Measurements from ENCODE around the gene ZP3.
"Not testable (repeated sequence)": the region's sequence is repeated elsewhere in the genome, so short reads cannot be mapped to it uniquely, and the experiment has no call there.

Gene ZP3

DNA sequence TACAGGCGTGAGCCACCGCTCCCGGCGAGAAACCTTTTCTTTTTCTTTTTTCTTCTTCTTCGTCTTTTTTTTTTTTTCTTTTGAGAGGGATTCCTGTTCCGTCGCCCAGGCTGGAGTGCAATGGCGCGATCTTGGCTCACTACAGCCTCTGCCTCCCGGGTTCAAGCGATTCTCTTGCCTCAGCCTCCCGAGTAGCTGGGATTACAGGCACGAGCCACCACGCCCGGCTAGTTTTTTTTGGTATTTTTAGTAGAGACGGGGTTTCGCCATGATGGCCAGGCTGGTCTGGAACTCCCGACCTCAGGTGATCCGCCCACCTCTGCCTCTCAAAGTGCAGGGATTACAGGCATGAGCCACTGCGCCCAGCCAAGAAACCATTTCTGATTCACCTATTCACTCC, 36.0 kb downstream of the ZP3 start:
- H3K9me3 Mint-ChIP-seq, H3K36me3 Mint-ChIP-seq, H3K27ac Mint-ChIP-seq, H3K27me3 Mint-ChIP-seq, H3K4me3 Mint-ChIP-seq: not testable (repeated sequence)
- peaks cover 11% of the 10 kb centered on the region for H3K4me1 Mint-ChIP-seq

- H3K27ac Mint-ChIP-seq, H3K9me3 Mint-ChIP-seq, H3K27me3 Mint-ChIP-seq, H3K36me3 Mint-ChIP-seq: not testable (repeated sequence)
- Mint-ChIP-seq H3K4me3 (peak within 1 kb of the TSS; percentile 57), H3K4me1 (peaks cover 11% of the 10 kb centered on the region)
Observed at GRCh38 chr7:76461464-76462101, 36.8 kb downstream of the ZP3 start, which contains the start of gene DTX2. Gene DTX2, plus strand, starts transcription at chr7:76461709. Its CDS starts 18,801 bp downstream, at chr7:76480510.

DNA sequence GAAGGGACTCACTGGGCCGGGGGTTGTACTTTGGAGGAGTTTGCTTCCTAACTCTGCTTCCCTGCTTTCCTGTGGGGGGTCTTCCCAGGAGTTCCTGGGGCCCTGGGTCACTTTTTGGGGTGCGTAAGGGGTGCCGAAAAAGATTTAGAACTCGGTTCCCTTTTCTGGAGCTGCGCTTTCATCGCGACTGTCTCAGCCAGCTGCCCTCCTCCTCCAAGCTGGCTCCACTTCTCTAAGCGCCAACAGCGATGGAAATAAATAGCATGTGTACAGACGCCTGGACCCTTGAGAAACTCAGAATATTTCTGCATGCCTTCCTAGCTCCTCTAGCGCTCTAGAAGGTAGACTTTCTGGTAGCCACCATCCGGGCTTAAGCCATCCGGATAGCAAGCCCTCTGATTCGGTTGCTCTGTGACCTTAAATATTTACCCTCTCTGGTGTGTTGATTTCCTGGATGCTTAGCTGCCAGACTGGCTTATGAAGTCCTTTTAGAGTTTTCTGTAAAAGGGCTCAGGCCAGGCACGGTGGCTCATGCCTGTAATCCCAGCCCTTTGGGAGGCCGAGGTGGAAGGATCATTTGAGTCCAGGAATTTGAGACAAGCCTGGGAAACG, 37.6 kb downstream of the ZP3 start:
- not testable (repeated sequence) for H3K9me3 Mint-ChIP-seq, H3K27me3 Mint-ChIP-seq, H3K36me3 Mint-ChIP-seq, H3K4me3 Mint-ChIP-seq, H3K27ac Mint-ChIP-seq
- H3K4me1 Mint-ChIP-seq = peaks cover 11% of the 10 kb centered on the region

GRCh38 chr7:76464959-76465358, 40.2 kb downstream of the ZP3 start:
- not testable (repeated sequence) for H3K27ac Mint-ChIP-seq, H3K9me3 Mint-ChIP-seq, H3K36me3 Mint-ChIP-seq, H3K27me3 Mint-ChIP-seq, H3K4me3 Mint-ChIP-seq
- H3K4me1 Mint-ChIP-seq = peaks cover 15% of the 10 kb centered on the region

DNA sequence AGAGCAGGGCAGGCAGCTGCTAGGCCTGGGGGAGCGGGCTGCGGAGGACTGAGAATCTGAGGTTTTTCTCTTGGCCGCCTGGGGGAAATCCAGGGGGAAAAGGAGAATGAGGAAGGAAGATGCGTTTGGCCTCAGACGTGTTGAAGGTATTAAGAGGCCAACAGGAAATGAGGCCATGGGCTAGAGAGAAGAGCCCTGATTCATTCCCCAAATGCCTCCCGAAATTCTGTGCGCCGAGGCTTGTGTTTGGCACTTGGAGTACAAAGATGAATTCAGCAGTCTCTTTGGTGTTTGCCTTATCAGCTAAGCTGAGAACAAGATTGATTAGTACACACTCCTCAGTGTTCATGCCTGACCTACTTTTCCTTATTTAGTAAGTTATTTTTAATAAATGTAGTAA, 41.2 kb downstream of the ZP3 start:
- peaks cover 15% of the 10 kb centered on the region for H3K4me1 Mint-ChIP-seq
- not testable (repeated sequence) for H3K36me3 Mint-ChIP-seq, H3K27ac Mint-ChIP-seq, H3K9me3 Mint-ChIP-seq, H3K27me3 Mint-ChIP-seq, H3K4me3 Mint-ChIP-seq

GRCh38 chr7:76467743-76468404, 43.1 kb downstream of the ZP3 start:
- not testable (repeated sequence) for H3K27ac Mint-ChIP-seq, H3K9me3 Mint-ChIP-seq, H3K36me3 Mint-ChIP-seq, H3K4me3 Mint-ChIP-seq, H3K27me3 Mint-ChIP-seq
- peaks cover 15% of the 10 kb centered on the region for H3K4me1 Mint-ChIP-seq

DNA sequence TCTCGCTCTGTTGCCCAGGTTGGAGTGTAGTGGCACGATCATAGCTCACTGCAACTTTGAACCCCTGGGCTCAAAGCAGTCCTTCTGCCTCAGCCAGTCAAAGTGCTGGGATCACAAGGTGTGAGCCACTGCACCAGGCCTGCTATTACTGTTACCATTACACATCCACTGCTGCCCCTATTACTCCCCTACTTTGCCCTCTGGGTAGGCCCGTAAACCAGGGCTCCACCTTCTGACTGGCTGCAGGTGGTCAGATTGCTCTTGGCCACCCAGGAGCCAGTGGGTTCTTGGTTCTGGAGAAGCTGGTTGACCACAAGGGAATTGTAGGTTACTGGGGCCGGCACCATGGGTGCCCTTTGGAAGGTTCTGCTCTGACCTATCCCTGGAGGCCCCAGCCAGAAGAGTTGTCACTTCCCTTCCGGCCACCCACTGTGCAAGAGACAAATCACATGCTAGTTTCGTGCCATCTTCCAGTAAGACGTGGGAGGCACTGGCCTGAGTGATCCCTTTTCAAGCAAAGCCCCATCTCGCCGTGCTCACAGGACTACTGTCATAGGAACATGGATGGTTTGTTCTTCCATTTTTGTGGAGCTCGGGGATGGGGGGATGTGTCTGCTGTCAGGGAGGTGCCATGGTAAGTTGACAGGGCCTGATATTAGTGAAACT, 46.9 kb downstream of the ZP3 start:
- H3K9me3 Mint-ChIP-seq, H3K4me1 Mint-ChIP-seq, H3K27me3 Mint-ChIP-seq, H3K36me3 Mint-ChIP-seq, H3K27ac Mint-ChIP-seq, H3K4me3 Mint-ChIP-seq: not testable (repeated sequence)

DNA sequence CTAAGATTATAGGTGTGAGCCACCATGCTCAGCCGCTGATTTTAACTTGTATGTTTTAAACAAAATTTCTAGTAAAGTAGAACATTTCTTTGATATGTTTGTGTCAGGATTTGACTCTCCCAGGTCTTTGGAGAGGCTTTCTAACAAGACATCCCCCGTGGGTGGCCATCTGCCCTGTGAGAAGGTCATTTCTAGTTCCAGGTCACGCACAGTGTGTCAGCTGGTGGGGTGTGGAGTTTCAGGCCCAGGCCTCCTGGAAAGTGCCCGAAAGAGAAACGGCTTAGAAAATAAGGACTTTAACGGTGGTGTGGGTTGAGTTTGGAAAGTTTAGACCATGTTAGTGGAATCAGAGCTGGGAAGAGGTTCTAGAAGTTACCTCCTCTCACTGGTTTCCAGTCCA, 48.3 kb downstream of the ZP3 start:
- H3K4me3 Mint-ChIP-seq, H3K27ac Mint-ChIP-seq, H3K27me3 Mint-ChIP-seq, H3K9me3 Mint-ChIP-seq, H3K36me3 Mint-ChIP-seq, H3K4me1 Mint-ChIP-seq: not testable (repeated sequence)

DNA sequence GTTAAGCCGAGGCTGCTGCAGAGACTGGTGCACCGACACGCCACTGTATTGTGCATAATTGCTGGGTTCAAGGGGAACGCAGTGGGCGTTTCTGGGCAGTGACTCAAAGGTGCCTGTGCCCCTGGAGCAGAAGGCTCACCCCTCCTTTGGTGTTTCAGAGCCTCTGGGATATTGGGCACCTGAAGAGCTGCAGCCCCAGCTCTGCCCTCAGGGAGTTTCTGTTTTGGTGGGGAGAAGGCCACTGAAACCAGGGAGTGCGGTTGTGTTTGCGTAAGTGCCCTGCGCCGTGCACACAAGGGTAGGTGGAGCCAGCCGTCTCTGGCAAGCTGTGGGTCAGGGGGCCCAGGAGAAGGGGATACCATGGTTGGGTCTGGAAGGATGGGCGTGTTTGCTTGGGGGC, 51.5 kb downstream of the ZP3 start:
- H3K27ac Mint-ChIP-seq, H3K4me3 Mint-ChIP-seq, H3K4me1 Mint-ChIP-seq, H3K9me3 Mint-ChIP-seq, H3K27me3 Mint-ChIP-seq, H3K36me3 Mint-ChIP-seq: not testable (repeated sequence)

- not testable (repeated sequence) for H3K4me1 Mint-ChIP-seq
Observed at GRCh38 chr7:76476742-76477474, 52.2 kb downstream of the ZP3 start.

GRCh38 chr7:76479628-76480027, 54.9 kb downstream of the ZP3 start:
- H3K27me3 Mint-ChIP-seq, H3K36me3 Mint-ChIP-seq, H3K4me3 Mint-ChIP-seq, H3K4me1 Mint-ChIP-seq, H3K9me3 Mint-ChIP-seq: not testable (repeated sequence)
- H3K27ac Mint-ChIP-seq = peak overlapping the region; percentile 73

More at GRCh38 chr7:76476742-76477474, 52.2 kb downstream of the ZP3 start:
- not testable (repeated sequence) for H3K27ac Mint-ChIP-seq, H3K36me3 Mint-ChIP-seq, H3K9me3 Mint-ChIP-seq, H3K27me3 Mint-ChIP-seq, H3K4me3 Mint-ChIP-seq

DNA sequence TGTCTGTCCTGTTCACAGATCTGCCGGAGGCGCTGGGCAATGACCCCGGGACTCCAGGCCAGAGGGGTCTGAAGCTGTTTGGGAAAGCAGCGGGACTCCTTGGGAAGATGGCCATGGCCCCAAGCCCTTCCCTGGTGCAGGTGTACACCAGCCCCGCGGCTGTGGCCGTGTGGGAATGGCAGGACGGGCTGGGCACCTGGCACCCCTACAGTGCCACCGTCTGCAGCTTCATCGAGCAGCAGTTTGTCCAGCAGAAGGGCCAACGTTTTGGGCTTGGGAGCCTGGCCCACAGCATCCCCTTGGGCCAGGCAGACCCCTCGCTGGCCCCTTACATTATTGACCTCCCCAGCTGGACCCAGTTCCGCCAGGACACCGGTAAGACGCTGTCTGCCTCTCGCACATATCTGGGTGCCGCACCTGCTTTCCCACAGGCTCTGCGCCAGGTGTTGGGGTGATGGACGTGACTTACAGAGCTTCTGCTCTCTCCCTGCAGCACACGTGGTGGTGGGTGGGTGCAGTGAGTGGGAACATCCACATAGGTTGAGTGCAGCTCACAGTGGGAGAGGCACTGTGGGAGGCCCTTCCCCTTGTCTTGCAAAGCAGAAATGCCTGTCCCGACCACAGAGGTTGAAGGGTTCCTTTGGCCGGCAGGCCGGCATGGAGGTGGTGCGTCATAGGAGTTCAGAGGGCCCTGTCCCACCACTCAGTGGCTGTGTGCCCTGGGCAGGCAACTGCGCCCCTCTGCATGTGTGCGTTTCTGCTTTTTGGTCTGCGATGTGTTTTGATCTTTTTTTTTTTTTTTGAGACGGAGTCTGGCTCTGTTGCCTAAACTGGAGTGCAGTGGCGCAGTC, 55.9 kb downstream of the ZP3 start:
- H3K27ac Mint-ChIP-seq, H3K36me3 Mint-ChIP-seq, H3K4me1 Mint-ChIP-seq, H3K4me3 Mint-ChIP-seq, H3K27me3 Mint-ChIP-seq, H3K9me3 Mint-ChIP-seq: not testable (repeated sequence)

DNA sequence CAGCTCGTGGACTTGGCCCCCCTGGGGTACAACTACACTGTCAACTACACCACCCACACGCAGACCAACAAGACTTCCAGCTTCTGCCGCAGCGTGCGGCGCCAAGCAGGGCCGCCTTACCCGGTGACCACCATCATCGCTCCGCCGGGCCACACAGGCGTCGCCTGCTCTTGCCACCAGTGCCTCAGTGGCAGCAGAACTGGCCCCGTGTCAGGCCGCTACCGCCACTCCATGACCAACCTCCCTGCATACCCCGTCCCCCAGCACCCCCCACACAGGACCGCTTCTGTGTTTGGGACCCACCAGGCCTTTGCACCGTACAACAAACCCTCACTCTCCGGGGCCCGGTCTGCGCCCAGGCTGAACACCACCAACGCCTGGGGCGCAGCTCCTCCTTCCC, 57.9 kb downstream of the ZP3 start:
- not testable (repeated sequence) for H3K4me1 Mint-ChIP-seq, H3K27ac Mint-ChIP-seq, H3K27me3 Mint-ChIP-seq, H3K4me3 Mint-ChIP-seq, H3K36me3 Mint-ChIP-seq, H3K9me3 Mint-ChIP-seq

DNA sequence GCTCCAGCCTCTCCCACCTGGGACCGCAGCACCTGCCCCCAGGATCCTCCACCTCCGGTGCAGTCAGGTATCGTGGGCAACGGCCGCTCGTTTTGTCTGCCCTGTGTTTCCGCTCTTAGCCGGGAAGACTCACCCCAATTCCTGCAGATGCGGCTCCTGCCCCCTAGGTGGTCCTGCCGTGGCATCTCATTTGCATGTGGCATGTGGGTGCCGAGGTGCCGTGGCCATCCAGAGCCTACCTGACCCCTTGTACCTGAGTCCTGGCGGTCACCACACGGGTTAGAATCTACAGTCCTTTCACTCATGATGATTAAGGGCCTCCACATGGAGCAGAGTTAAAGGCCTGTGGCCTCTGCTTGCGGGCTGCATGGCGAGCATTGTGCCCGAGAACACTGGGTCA, 58.3 kb downstream of the ZP3 start:
- H3K36me3 Mint-ChIP-seq, H3K4me1 Mint-ChIP-seq: not testable (repeated sequence)

DNA sequence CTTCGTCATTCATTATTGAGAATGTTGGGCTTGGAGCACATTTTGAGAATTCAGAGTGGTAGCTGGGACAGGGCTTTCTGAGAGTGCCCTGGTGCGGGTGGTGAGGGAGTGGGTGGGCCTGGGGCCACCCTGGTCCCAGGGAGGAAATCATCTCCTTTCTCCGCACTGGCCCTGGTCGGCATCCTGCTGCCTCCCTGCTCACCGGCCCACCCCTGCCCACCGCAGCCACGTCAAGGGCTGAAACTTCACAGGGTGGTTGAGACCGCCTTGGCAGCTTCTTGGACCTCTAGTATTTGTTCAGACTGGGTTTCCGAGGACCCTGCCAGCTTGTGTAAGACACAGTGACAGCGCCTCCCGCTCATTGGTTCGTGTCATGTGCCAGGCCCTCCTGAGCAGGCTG, 59.7 kb downstream of the ZP3 start:
- not testable (repeated sequence) for H3K9me3 Mint-ChIP-seq, H3K27ac Mint-ChIP-seq

More for the DNA sequence above, 58.3 kb downstream of the ZP3 start:
- H3K4me3 Mint-ChIP-seq, H3K9me3 Mint-ChIP-seq, H3K27me3 Mint-ChIP-seq, H3K27ac Mint-ChIP-seq: not testable (repeated sequence)

More for the DNA sequence above, 59.7 kb downstream of the ZP3 start:
- not testable (repeated sequence) for H3K27me3 Mint-ChIP-seq, H3K4me1 Mint-ChIP-seq, H3K4me3 Mint-ChIP-seq, H3K36me3 Mint-ChIP-seq
